Measurements from ENCODE around the gene C5orf15.

Gene C5orf15

GRCh38 chr5:133924221-133924920 is 44.1 kb downstream of the C5orf15 start:
- no peak for TF ChIP-seq ZFX (IDR thresholded peaks at IDR 0.05)
- no peak for TF ChIP-seq CTCF (conservative IDR thresholded peaks at IDR 0.05)
- no peak overlapping the region for H3K27ac ChIP-seq

GRCh38 chr5:133921979-133922378 is 46.4 kb downstream of the C5orf15 start:
- no peak overlapping the region for H3K27ac ChIP-seq

GRCh38 chr5:133921069-133921468 is 47.4 kb downstream of the C5orf15 start:
- TF ChIP-seq CTCF (conservative IDR thresholded peaks at IDR 0.05) (no peak), ZFX (IDR thresholded peaks at IDR 0.05) (no peak)
- no peak overlapping the region for H3K27ac ChIP-seq

More at GRCh38 chr5:133921979-133922378, 46.4 kb downstream of the C5orf15 start:
- TF ChIP-seq ZFX (IDR thresholded peaks at IDR 0.05) (no peak), CTCF (conservative IDR thresholded peaks at IDR 0.05) (no peak)

- no peak for TF ChIP-seq ZFX (IDR thresholded peaks at IDR 0.05)
- TF ChIP-seq CTCF (conservative IDR thresholded peaks at IDR 0.05), result no peak; the same call in 1 of the 2 replicates
- no peak overlapping the region for H3K27ac ChIP-seq
Observed at GRCh38 chr5:133919148-133920136, 49.0 kb downstream of the C5orf15 start.

- no peak for TF ChIP-seq CTCF (conservative IDR thresholded peaks at IDR 0.05)
- no peak for TF ChIP-seq ZFX (IDR thresholded peaks at IDR 0.05)
- H3K27ac ChIP-seq, result no peak overlapping the region
Observed at GRCh38 chr5:133918731-133919130, 49.7 kb downstream of the C5orf15 start.

GRCh38 chr5:133918316-133918715 is 50.1 kb downstream of the C5orf15 start:
- TF ChIP-seq ZFX (IDR thresholded peaks at IDR 0.05) (no peak), CTCF (conservative IDR thresholded peaks at IDR 0.05) (no peak)

GRCh38 chr5:133917785-133918184 is 50.6 kb downstream of the C5orf15 start:
- no peak overlapping the region for H3K27ac ChIP-seq
- TF ChIP-seq ZFX (IDR thresholded peaks at IDR 0.05) (no peak), CTCF (conservative IDR thresholded peaks at IDR 0.05) (no peak)

More at GRCh38 chr5:133918316-133918715, 50.1 kb downstream of the C5orf15 start:
- no peak overlapping the region for H3K27ac ChIP-seq
